ENCODE data around the gene SARS2.
"Not testable (repeated sequence)": the region's sequence is repeated elsewhere in the genome, so short reads cannot be mapped to it uniquely, and the experiment has no call there.

The SARS2 gene

GRCh38 chr19:38945562-38946228, 15.1 kb upstream of the SARS2 start:
- no peak for DNase-seq

GRCh38 chr19:38944981-38945506, 14.5 kb upstream of the SARS2 start:
- no peak for DNase-seq

GRCh38 chr19:38942471-38943181, 12.1 kb upstream of the SARS2 start:
- no peak for DNase-seq

GRCh38 chr19:38941979-38942378, 11.4 kb upstream of the SARS2 start:
- DNase-seq = no peak

DNA sequence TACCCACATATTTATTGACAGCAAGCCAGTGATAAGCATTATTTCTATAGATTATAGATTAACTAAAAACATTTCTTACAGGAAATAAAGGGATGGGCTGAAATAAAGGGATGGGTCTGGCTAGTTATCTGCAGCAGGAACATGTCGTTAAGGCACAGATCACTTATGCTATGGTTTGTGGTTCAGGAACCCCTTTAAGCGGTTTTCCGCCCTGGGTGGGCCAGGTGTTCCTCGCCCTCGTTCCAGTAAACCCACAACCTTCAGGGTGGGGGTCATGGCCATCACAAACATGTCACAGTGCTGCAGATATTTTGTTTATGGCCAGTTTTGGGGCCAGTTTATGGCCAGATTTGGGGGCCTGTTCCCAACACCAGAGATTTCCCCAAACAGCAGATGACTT, 10.9 kb upstream of the SARS2 start:
- not testable (repeated sequence) for DNase-seq

- no peak for DNase-seq
Measured at GRCh38 chr19:38939957-38940356, 9.4 kb upstream of the SARS2 start.

GRCh38 chr19:38933544-38933943, 3.0 kb upstream of the SARS2 start:
- DNase-seq = no peak

DNA sequence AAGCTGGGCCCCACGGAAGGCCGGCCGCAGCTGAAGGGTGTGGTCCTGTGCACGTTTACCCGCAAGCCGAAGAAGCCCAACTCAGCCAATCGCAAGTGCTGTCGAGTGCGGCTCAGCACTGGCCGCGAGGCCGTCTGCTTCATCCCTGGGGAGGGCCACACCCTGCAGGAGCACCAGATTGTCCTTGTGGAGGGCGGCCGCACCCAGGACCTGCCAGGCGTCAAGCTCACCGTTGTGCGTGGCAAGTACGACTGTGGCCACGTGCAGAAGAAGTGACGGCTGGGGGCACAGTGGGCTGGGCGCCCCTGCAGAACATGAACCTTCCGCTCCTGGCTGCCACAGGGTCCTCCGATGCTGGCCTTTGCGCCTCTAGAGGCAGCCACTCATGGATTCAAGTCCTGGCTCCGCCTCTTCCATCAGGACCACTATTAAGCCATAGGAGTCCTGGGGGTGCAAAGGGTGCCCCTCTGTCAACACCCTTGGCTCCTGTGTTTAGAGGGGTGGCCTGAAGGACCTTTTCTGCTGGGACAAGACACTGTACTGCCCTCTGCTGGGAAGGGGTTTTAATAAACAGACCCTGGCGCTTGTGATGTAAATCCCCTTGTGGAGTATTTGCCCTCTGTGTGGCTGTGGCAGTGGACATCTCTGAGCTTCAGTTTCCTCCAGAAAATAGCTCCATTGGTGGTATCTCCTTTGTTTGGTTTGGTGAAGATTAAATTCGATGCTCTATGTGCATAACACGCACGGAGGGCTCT, 2.0 kb upstream of the SARS2 start:
- DNase-seq = no peak

DNA sequence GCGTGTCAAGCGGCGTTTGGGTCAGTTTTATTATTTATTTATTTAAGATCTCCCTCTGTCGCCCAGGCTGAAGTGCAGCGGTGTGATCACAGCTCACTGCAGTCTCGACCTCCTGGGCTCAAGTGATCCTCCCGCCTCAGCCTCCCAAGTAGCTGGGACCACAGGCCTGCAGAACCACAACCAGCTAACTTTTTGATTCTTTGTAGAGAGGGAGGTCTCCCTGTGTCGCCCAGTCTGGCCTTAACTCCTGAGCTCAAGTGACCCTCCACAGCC, 894 bp upstream of the SARS2 start:
- DNase-seq = no peak

- DNase-seq = peak; percentile 96
Measured at GRCh38 chr19:38930776-38931520, 385 bp upstream of the SARS2 start, which contains the start of gene MRPS12. MRPS12 (plus strand) TSS chr19:38930944; CDS start chr19:38931295, 351 bp downstream.

DNA sequence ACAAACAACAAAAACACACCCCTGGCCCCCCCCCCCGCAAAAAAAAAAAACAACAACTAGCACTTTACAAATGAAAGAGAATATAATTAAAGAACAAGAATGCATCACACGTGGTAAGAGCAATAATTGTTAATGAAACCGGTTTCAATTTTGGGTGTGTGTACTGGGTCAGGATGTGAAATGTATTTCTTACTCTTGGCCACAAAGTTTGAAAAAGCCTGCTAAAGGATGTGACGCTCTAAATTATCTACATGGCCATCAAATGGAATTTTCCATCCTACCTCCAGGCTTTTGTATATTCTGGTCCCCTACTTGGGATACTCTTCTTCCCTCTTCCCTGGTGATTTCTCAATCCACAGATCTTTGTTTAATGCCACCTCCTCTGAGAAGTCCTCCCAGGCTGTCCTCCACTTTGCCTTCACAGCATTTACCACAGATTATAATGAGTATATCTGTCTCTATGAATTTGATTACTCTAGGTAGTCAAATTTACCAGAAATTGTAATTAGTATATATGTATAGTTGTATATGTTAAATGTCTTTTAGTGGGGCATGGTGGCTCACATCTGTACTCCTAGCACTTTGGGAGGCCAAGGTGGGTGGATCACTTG, 2.1 kb downstream of the SARS2 start:
- no peak for DNase-seq

GRCh38 chr19:38924388-38924787, 6.2 kb downstream of the SARS2 start:
- no peak for DNase-seq

DNA sequence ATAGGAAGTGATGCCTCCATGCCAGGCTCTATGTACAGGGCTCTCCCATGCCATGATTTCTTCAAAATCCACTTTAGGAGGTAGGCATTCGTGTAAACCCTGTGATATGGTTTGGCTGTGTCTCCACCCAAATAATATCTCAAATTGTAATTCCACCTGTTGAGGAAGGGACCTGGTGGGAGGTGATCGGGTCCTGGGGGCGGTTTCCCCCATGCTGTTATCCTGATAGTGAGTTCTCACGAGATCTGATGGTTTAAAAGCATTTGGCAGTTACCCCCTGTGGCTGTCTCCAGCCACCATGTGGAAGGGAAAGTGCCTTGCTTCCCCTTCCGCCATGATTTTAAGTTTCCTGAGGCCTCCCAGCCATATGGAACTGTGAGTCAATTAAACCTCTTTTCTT, 8.1 kb downstream of the SARS2 start:
- no peak for DNase-seq

DNA sequence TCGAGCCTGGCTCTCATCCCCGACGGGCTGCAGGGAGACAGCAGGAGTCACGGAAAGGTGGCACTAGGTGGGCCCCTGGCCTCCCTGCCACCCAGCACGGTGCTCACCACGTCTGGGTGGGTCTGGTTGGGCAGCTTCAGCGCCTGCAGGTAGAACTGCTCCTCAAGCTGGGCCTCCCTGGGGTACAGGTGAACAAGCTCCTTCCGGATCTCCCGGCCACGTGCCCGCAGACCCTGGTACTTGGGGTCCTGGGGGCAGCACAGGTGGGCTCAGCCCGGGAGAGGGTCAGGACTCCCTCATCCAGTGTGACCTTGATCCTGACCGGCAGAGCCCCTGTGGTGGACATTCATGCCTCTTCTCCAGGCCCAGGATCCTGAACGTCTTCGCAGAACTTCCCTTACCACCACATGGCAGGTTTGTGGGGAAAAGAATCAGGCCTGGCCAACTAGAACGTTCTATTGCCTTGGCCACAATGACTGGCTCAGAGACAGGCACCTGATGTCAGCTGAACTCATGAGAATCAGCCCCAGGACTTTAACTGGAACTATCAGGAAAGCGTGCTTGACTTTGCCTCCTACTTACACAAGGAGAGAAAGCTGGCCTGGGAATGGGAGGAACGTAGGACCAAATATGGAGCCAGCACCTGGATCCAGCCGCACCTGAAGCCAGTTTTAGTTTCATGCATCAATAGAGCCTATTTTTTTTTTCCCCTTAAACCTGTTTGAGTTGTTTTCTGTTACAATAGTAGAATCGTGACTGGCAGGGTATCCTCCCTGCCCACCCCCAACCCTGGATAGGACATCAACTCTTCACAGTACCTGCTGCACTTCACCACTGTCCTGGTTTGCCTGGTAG, 8.9 kb downstream of the SARS2 start:
- DNase-seq = no peak

- DNase-seq = no peak
Measured at GRCh38 chr19:38920602-38921419, 9.8 kb downstream of the SARS2 start.

DNA sequence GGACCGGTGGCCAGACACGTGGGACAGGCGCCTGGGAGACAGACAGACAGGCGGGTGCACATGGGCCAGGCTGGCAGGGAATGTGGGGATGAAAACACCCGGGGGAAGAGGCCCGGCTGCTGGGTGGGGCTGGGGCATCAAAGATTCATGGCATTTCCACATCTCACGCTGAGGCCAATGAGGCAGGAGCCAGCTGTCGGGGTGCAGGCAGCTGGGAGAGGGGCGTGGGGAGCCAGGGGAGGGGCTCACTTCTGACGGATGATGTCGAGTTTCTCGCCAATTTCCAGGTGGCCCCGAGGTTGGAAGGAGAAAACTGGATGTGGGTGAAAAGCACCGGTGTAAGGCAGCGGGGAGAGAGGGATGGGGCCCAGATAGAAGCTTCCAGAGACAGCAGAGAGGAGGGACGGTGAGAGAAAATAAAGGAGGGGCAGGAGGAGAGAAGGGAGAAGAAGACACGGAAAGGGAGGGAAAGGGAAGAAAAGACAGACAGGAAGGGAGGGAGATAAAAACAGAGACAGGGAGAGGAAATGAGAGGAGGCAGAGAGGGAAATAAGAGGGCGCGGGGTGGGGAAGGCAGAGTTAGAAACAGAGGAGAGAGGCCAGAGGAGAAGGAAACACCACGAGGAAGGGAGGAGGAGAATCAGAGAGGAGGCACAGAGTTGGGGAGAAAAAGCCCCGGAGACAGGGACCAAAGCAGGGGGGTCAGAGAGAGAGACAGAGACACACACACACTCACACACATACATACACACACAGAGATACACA, 10.5 kb downstream of the SARS2 start:
- no peak for DNase-seq

GRCh38 chr19:38918526-38918925, 12.0 kb downstream of the SARS2 start:
- DNase-seq = no peak

- DNase-seq = no peak
Measured at GRCh38 chr19:38917921-38918491, 12.6 kb downstream of the SARS2 start.

- DNase-seq = no peak
Measured at GRCh38 chr19:38917516-38917915, 13.0 kb downstream of the SARS2 start.
